Measurements from ENCODE around the gene PLA2G2D. TPM values are rescaled to one million over a fixed set of nuclear protein-coding genes. Genes with fewer than 3 reads are reported as not detected.

Gene PLA2G2D
- total and polyA plus RNA-seq, 10 of the 15 experiments (the other 5 are each of a cell fraction or from before 2014, with no cell fraction given) = 0.06 to 0.38 (median 0.16) TPM; not detected in 2

- ChIA-PET RAD21 (ENCODE audit: unreplicated experiment) (interaction anchor here (0.7 to 4.2 kb wide), 8 partner anchors 25 to 235 kb away, joined by 3 to 91 read pairs (median 8); no protein-coding TSS in a partner anchor), POLR2A (no interaction called here), CTCF (interaction anchor here (0.7 to 10.8 kb wide), 12 partner anchors 33 to 260 kb away, joined by 3 to 181 read pairs (median 4); partner anchors contain the start of gene PLA2G2E), SMC1A (ENCODE audit: uncharacterized antibody, unreplicated experiment) (interaction anchor here (0.7 to 4.6 kb wide), 9 partner anchors 9 to 269 kb away, joined by 3 to 41 read pairs (median 4); partner anchors contain the start of gene OTUD3)
- ATAC-seq (no peak), DNase-seq (ENCODE audit: low read depth, low spot score) (no peak), FAIRE-seq (no peak)
- no peak overlapping the region for H3K27ac ChIP-seq (ENCODE audit: control insufficient read depth, insufficient read depth)
- TF ChIP-seq RELA (IDR thresholded peaks at IDR 0.05; ENCODE audit: borderline replicate concordance, partially characterized antibody) (no peak), SIN3A (IDR thresholded peaks at IDR 0.05; ENCODE audit: low read depth, low read length) (no peak), STAT3 (IDR thresholded peaks at IDR 0.05; ENCODE audit: low read depth, low read length) (no peak), IKZF2 (IDR thresholded peaks at IDR 0.05) (no peak), SRF (IDR thresholded peaks at IDR 0.05; ENCODE audit: low read depth in 2 of 2, low read length in 2 of 2) (no peak), MYC (IDR thresholded peaks at IDR 0.05; ENCODE audit: insufficient read depth, insufficient read length, insufficient replicate concordance, low read length, severe bottlenecking) (no peak), SMARCA5 (IDR thresholded peaks at IDR 0.05) (no peak), ZBTB40 (IDR thresholded peaks at IDR 0.05; ENCODE audit: borderline replicate concordance) (no peak)
- no peak overlapping the region for H2AFZ ChIP-seq (ENCODE audit: control insufficient read depth, low read depth, low read length)
- peaks cover 9% of the 10 kb centered on the region for H3K4me1 ChIP-seq (ENCODE audit: control insufficient read depth, insufficient read depth, low read length)
- H3K4me2 ChIP-seq (ENCODE audit: control insufficient read depth, insufficient read depth) = no peak overlapping the region
- intact Hi-C loops (cut with micrococcal nuclease; ENCODE audit: unreplicated experiment) = loop anchor here (5.0 kb wide), 1 partner anchor 46 kb away; no protein-coding TSS in a partner anchor
- no peaks in the 10 kb centered on the region for H4K20me1 ChIP-seq (ENCODE audit: control insufficient read depth, insufficient read depth)
- H3K36me3 ChIP-seq (ENCODE audit: control insufficient read depth in 2 of 2, insufficient read depth in 2 of 2, low read length in 1 of 2) = no peaks in the 10 kb centered on the region
- H3K79me2 ChIP-seq (ENCODE audit: control insufficient read depth, insufficient read depth, low read length) = no peaks in the 10 kb centered on the region
- WGBS (ENCODE audit: insufficient coverage, insufficient replicate concordance, low lambda C conversion rate, missing lambda C conversion rate) = 72% methylated on average over 6 of the region's 6 CpGs
- H3K9me3 ChIP-seq (replicated peaks; ENCODE audit: control insufficient read depth, insufficient read depth, low read length) = no peaks in the 10 kb centered on the region
- BruUV-seq (replicated peaks) = no TSS peak
- in situ Hi-C loops (cut with MboI) = loop anchor here (5.0 kb wide), 1 partner anchor 234 kb away; no protein-coding TSS in a partner anchor
- H3K27me3 ChIP-seq (replicated peaks in 1 of 2; ENCODE audit: control insufficient read depth in 2 of 2, insufficient read depth in 2 of 2, low read length in 1 of 2) = no peaks in the 10 kb centered on the region
- no peak overlapping the region for H3K4me3 ChIP-seq
- H3K9ac ChIP-seq (ENCODE audit: control insufficient read depth, insufficient read depth, low read length) = no peak overlapping the region
These were observed 31.6 kb upstream of the PLA2G2D start for GRCh38 chr1:20150969-20151368.
